Activated naive CD4-positive, alpha-beta T cell treated with Interleukin-2 at 50 U/mL for 16 hours (primary cell): ENCODE data around the gene ORC1.
A peak's percentile ranks its signal among the peaks of the same experiment; 100 is the strongest.

Experiments used
- DNase-seq: peaks from one replicate; pipeline ENCODE4 v3.0.0-alpha.2; 2020

The ORC1 gene

GRCh38 chr1:52404116-52404974 lies at the start of gene ORC1, which contains the start of gene PRPF38A:
ORC1 (minus strand) TSS chr1:52404423; CDS start chr1:52402223, 2,200 bp downstream.
PRPF38A (plus strand) TSS chr1:52404602; CDS start chr1:52404750, 148 bp downstream.
- peak; percentile 98 for DNase-seq

- DNase-seq = no peak
Measured at GRCh38 chr1:52444463-52444862, 40.2 kb upstream of the ORC1 start.

- DNase-seq = no peak
Measured at GRCh38 chr1:52439976-52440375, 35.8 kb upstream of the ORC1 start.

- DNase-seq = no peak
Measured at GRCh38 chr1:52436817-52437216, 32.6 kb upstream of the ORC1 start.

GRCh38 chr1:52435650-52436049 lies 31.4 kb upstream of the ORC1 start:
- no peak for DNase-seq

- DNase-seq = no peak
Measured at GRCh38 chr1:52435211-52435610, 31.0 kb upstream of the ORC1 start.

- DNase-seq = no peak
Measured at GRCh38 chr1:52432807-52433206, 28.6 kb upstream of the ORC1 start.

GRCh38 chr1:52427152-52427551 lies 22.9 kb upstream of the ORC1 start:
- DNase-seq = no peak

- DNase-seq = no peak
Measured at GRCh38 chr1:52426371-52426770, 22.1 kb upstream of the ORC1 start.

- no peak for DNase-seq
Measured at GRCh38 chr1:52424813-52425212, 20.6 kb upstream of the ORC1 start.

- DNase-seq = peak; percentile 21
Measured at GRCh38 chr1:52424231-52424636, 20.0 kb upstream of the ORC1 start.

- peak; percentile 67 for DNase-seq
Measured at GRCh38 chr1:52423771-52424170, 19.5 kb upstream of the ORC1 start.

GRCh38 chr1:52423055-52423454 lies 18.8 kb upstream of the ORC1 start:
- no peak for DNase-seq

GRCh38 chr1:52420713-52421112 lies 16.5 kb upstream of the ORC1 start:
- DNase-seq = no peak

- no peak for DNase-seq
Measured at GRCh38 chr1:52416811-52417210, 12.6 kb upstream of the ORC1 start.

GRCh38 chr1:52414942-52415341 lies 10.7 kb upstream of the ORC1 start:
- DNase-seq = no peak

GRCh38 chr1:52413410-52413989 lies 9.3 kb upstream of the ORC1 start:
- no peak for DNase-seq

- no peak for DNase-seq
Measured at GRCh38 chr1:52404975-52405338, 734 bp upstream of the ORC1 start.

GRCh38 chr1:52403566-52404115 lies 582 bp downstream of the ORC1 start:
- DNase-seq = peak; percentile 57

- no peak for DNase-seq
Measured at GRCh38 chr1:52402860-52403240, 1.4 kb downstream of the ORC1 start.

- DNase-seq = no peak
Measured at GRCh38 chr1:52400131-52400530, 4.1 kb downstream of the ORC1 start.

GRCh38 chr1:52399629-52400028 lies 4.6 kb downstream of the ORC1 start:
- no peak for DNase-seq

- DNase-seq = no peak
Measured at GRCh38 chr1:52393174-52393573, 11.0 kb downstream of the ORC1 start.

GRCh38 chr1:52386458-52386857 lies 17.8 kb downstream of the ORC1 start:
- DNase-seq = no peak
